ENCODE data around the gene DNAAF3. TPM values are rescaled to one million over a fixed set of nuclear protein-coding genes. Genes with fewer than 3 reads are reported as not detected.
"Not testable (repeated sequence)": the region's sequence is repeated elsewhere in the genome, so short reads cannot be mapped to it uniquely, and the experiment has no call there.

The DNAAF3 gene
- total RNA-seq, 2 donors from 2014 or later: 1.6 to 2.4 TPM

- peaks cover 4% of the 10 kb centered on the region for H3K4me1 ChIP-seq
- no peak for DNase-seq
- H3K27ac ChIP-seq: no peak overlapping the region
- intact Hi-C loops (cut with DNase I): no loop called here
- H3K27me3 ChIP-seq: peaks cover 22% of the 10 kb centered on the region
- H3K9me3 ChIP-seq: no peaks in the 10 kb centered on the region
- H3K9ac ChIP-seq (ENCODE audit: low read depth in 2 of 2, low read length in 2 of 2): no peak overlapping the region
- H3K4me3 ChIP-seq: no peak overlapping the region
- no peak for TF ChIP-seq CTCF (IDR thresholded peaks at IDR 0.05)
- no peaks in the 10 kb centered on the region for H3K36me3 ChIP-seq
Measured at GRCh38 chr19:55174425-55175116, 8.2 kb upstream of the DNAAF3 start.

- H3K9ac ChIP-seq (ENCODE audit: low read depth in 2 of 2, low read length in 2 of 2): no peak overlapping the region
- intact Hi-C loops (cut with DNase I): no loop called here
- peak overlapping the region; percentile 9 for H3K4me3 ChIP-seq
- no peaks in the 10 kb centered on the region for H3K36me3 ChIP-seq
- no peaks in the 10 kb centered on the region for H3K9me3 ChIP-seq
- DNase-seq: peak; percentile 70
- no peak for TF ChIP-seq CTCF (IDR thresholded peaks at IDR 0.05)
- peaks cover 24% of the 10 kb centered on the region for H3K27me3 ChIP-seq
- no peaks in the 10 kb centered on the region for H3K4me1 ChIP-seq
- H3K27ac ChIP-seq: no peak overlapping the region
Measured at GRCh38 chr19:55173714-55174409, 7.4 kb upstream of the DNAAF3 start.

GRCh38 chr19:55173186-55173713, 6.8 kb upstream of the DNAAF3 start:
- Histone ChIP-seq H3K4me3 (peak overlapping the region; percentile 9), H3K9me3 (no peaks in the 10 kb centered on the region), H3K36me3 (no peaks in the 10 kb centered on the region), H3K27ac (no peak overlapping the region), H3K9ac (ENCODE audit: low read depth in 2 of 2, low read length in 2 of 2) (no peak overlapping the region), H3K4me1 (no peaks in the 10 kb centered on the region), H3K27me3 (peaks cover 30% of the 10 kb centered on the region)
- no peak for TF ChIP-seq CTCF (IDR thresholded peaks at IDR 0.05)
- intact Hi-C loops (cut with DNase I): no loop called here
- DNase-seq: no peak

- no peak overlapping the region for H3K27ac ChIP-seq
- no peaks in the 10 kb centered on the region for H3K4me1 ChIP-seq
- H3K9me3 ChIP-seq: no peaks in the 10 kb centered on the region
- peaks cover 32% of the 10 kb centered on the region for H3K27me3 ChIP-seq
- intact Hi-C loops (cut with DNase I): no loop called here
- H3K9ac ChIP-seq (ENCODE audit: low read depth in 2 of 2, low read length in 2 of 2): no peak overlapping the region
- H3K36me3 ChIP-seq: no peaks in the 10 kb centered on the region
- TF ChIP-seq CTCF (IDR thresholded peaks at IDR 0.05): no peak
- DNase-seq: no peak
- H3K4me3 ChIP-seq: no peak overlapping the region
Measured at GRCh38 chr19:55172741-55173140, 6.3 kb upstream of the DNAAF3 start.

GRCh38 chr19:55172318-55172717, 5.9 kb upstream of the DNAAF3 start:
- H3K36me3 ChIP-seq; H3K4me3 ChIP-seq; H3K4me1 ChIP-seq; H3K9ac ChIP-seq (ENCODE audit: low read depth in 2 of 2, low read length in 2 of 2); intact Hi-C loops (cut with DNase I); DNase-seq; H3K27ac ChIP-seq; H3K9me3 ChIP-seq: not testable (repeated sequence)
- peaks cover 36% of the 10 kb centered on the region for H3K27me3 ChIP-seq

- H3K4me1 ChIP-seq: peaks cover 5% of the 10 kb centered on the region
- no peak for DNase-seq
- H3K27me3 ChIP-seq: peaks cover 36% of the 10 kb centered on the region
- H3K9me3 ChIP-seq: no peaks in the 10 kb centered on the region
- H3K4me3 ChIP-seq: no peak overlapping the region
- no peaks in the 10 kb centered on the region for H3K36me3 ChIP-seq
- H3K27ac ChIP-seq: no peak overlapping the region
- intact Hi-C loops (cut with DNase I): no loop called here
- H3K9ac ChIP-seq (ENCODE audit: low read depth in 2 of 2, low read length in 2 of 2): no peak overlapping the region
- no peak for TF ChIP-seq CTCF (IDR thresholded peaks at IDR 0.05)
Measured at GRCh38 chr19:55171440-55171839, 5.0 kb upstream of the DNAAF3 start.
